Measurements from ENCODE around the gene HLA-C.
"Not testable (repeated sequence)": the region's sequence is repeated elsewhere in the genome, so short reads cannot be mapped to it uniquely, and the experiment has no call there.

Gene HLA-C

DNA sequence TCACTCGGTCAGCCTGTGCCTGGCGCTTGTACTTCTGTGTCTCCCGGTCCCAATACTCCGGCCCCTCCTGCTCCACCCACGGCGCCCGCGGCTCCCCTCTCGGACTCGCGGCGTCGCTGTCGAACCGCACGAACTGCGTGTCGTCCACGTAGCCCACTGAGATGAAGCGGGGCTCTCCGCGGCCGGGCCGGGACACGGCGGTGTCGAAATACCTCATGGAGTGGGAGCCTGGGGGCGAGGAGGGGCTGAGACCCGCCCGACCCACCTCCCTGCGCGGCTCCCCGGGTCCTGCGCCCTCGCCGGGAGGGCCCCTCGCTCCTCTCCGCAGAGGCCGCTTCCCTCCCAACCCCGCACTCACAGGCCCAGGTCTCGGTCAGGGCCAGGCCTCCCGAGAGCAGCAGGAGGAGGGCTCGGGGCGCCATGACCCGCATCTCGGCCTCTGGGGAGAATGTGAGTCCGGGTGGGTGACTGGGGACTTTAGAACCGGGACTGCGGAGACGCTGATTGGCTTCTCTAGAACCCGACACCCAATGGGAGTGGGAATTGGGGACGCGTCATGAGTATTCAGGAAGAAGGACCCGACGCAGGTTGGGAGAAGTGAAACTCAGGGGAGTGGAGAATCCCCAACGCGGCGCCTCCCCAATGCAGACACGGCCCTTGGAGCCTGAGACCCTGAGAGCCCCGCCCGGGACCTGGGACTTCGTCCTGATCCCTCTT lies at the start of gene HLA-C:
Gene HLA-C (minus strand): TSS at position 452 of the 717 bp plus-strand sequence. CDS start 21 bp downstream, at position 431.
- peak; percentile 81 for DNase-seq

DNA sequence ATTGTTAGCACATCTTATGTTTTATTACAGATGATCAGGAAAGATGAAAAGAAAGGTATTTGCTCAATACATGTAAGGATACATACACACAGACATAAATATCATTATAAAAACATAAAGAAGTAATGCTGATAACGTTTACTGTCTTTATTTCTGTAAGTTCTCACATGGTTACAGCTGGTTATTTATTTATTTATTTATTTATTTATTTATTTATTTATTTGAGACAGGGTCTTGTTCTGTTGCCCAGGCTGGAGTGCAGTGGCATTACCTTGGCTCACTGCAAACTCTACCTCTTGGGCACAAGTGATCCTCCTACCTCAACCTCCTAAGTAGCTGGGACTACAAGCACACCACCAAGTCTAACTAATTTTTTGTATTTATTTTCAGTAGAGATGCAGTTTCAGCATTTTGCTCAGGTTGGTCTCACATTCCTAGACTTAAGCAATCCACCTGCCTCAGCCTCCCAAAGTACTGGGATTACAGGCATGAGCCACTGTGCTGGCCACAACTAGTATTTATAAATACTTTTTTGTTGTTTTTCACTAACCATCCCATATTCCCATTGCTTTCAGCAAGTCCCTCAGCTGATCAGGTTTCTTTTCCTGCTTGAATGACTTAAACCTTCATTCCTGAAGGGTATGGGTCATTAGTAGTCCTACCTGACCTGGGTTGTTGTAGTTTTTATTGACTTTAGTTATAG lies 49.3 kb upstream of the HLA-C start:
- DNase-seq = no peak

DNA sequence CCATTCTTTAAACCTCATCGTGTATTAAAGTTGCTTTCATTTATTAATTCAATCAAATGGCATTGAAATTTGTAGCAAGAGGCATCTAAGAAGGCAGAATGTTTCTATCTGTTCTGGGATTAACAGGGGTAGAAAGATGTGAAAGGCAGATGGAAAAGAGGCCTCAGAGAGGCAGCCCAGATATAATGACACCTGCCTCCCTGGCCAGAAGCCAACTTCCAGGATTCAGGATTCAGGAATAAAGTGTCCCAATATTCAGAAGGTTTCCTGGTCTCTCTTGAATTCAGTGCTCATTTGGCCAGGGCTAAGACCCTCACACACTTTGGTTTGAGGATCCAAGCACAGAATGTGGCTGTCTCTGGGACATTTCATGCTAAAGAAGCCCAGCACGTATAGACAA lies 45.1 kb upstream of the HLA-C start:
- DNase-seq = no peak

DNA sequence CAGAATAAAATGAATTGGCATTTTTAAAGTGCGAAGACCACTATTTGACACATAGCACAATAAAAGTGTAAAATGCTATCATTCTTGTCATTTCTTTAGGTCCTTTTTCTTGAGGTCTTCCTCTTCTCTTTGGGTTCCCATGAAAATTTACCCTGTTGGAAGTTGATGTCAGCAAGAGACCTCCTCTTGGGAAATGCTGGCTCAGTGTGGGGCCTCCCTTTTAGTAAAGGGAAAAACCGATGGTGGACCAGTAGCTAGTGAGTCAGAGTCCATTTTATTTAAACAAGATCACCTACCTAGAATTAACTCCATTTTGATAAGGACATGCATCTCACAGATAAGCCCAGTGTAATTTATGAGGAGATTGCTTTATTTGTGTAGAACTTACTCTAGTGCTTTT lies 37.7 kb upstream of the HLA-C start:
- DNase-seq = no peak

DNA sequence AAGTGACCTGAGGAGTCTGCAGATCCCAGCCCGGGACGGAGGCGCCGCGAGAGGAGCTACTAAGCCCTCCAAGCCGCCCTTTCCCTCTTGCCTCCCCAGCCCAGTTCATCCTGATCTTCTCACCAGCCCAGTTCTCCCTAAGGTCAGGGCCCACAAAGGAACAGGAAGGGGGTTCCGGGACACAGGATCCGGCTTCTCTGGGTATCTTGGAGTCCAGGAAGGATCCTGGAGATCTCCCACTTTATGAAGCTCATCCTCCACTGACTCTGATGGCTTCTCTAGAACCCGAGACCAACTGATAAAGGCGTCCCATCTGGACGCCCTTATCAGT lies 36.9 kb upstream of the HLA-C start:
- DNase-seq = no peak

DNA sequence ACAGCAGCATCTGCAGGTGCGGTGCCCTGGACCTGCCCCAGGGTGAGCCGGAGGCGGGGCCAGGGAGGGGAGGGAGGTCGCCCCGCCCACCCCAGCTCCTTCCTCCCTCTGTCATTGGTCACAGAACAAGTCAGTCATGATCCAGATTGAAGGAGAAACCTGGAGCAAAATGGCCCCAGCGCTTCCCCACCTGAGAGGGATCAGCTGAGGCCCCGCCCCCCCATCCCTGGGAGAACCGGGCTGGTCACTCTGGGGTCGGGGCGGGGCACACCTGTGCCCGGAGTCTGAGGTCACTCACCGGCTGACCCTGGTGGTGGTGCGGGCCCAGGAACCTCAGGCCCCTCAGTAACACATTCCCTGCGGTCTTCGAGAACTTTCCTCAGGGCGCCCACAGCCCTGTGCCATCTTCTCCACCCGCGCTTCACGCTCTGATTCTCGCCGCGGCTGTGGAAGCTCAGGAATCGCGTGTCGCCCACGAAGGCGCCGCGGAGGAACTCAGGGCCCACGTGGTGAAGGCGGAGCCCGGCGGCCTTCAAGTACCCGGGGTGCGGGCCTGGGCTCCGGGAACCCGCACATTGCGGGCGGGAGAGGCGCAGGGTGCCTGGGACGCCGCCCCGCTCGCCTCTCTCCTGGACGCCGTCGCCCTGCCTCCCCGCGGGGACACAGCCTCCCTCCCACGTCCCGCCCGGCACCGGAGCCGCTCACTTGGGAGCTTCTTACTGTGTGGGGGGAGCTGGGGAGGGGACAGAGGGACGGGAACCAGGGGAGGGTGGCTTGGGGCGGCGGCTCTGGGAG lies 36.4 kb upstream of the HLA-C start:
- DNase-seq = no peak

DNA sequence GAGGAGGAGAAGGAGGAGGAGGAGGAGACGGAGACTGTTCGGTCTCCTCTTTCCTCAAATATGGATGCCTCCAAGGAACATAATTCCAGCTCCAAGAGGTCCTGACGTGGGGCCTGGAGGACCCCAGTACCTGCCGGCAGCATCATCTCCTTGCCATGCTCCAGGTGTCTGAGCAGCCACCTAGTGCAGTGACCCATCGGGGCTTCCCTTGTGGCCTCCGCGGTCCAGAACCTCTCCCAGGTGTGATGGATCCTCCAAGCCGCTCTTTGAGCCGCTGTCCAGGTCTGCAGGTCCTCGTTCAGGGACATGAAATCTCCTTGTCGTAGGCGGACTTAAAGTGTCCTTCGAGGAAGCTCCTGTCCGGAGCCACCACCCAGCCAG lies 35.8 kb upstream of the HLA-C start:
- no peak for DNase-seq

DNA sequence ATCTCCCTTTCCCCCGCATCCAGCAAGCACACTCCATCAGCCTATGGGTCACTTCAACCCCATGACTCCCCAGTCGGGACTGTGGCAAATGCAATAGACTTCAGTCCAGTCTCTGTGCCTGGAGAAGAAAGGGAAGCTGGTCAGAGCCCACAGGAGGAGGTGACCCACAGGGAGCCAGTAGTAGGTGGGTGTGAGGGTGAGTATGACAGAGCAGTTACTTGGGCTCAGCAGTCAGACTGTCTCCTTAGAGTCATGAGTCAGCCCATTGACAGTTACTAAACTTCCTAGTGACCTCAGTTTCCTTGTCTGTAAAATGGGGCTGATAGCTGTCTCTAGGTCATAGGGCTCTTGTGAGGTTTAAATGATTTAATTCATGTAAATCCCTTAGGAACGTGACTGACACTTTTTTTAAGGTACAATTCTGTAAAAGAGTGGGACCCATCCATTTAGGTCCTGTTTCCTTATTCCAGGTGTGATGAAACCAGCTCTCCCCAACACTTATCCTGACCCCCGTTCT lies 33.9 kb upstream of the HLA-C start:
- no peak for DNase-seq

DNA sequence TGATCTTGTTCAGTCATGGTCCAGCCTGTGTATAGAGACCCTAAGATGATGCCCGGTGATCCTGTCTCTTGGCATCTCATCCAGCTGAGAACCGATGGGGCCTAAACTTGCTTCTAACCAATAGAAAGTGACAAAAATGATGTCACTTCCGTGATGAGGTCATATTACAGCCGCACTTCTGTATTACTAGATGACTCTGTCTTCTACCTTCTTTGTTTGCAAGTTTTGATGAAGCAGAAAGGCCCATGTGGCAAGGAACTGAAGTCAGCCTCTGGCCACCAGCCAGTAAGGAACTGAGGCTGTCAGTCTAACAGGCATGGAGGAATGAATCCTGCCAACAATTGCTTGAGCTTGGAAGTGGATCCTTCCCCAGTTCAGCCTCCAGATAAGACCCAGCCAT lies 32.8 kb upstream of the HLA-C start:
- DNase-seq = no peak

DNA sequence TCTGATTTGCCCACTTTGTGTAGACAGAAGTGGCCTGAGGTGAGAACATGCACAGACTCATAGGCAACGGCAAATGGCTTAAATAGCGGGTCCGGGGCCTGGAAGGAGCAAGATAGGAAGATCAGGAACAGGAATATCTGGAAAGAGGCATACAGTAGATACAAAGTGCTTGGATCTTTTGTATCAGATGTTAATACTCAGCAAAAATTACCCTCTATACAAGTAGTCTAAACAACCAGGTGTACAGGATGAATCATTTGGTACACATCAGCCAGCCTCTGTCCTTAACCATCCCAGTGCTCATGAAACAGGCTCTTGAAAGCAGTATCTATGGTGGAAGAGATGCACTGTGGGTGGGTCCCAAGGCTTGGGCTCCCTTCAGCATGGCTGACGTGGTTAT lies 28.9 kb upstream of the HLA-C start:
- DNase-seq = no peak

DNA sequence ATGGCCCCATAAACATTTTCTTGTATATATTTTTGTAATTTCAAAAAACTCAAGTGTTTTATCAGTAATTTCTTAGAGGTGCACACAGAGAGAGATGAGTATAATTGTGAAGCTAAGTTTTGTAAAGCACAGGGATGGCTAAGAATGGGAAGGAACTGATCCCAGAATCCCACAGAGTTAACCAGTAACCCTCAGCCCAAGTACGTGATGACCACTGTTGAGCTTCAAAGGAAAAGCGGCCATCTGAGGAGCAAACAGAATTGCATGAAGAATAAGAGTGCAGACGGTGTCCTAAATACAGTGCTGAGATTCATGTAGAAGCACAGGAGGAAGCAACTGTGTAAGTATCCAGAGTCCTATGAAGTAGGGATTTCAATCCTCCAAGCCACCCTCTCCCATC lies 28.1 kb upstream of the HLA-C start:
- no peak for DNase-seq

DNA sequence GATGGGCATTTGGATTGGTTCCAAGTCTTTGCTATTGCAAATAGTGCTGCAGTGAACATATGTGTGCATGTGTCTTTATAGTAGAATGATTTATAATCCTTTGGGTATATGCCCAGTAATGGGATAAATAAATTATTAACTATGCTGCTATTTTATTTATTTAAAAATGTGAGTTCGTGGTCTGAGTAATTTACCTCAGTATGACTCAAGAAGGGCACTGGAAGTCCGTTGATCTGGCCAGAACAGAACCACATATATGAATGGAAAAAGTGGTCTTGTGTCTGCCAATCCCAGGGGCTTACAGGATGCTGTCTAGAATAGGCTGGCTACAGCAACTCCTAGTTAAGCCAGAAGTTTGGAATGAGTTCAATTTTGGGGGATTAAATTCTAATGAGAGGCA lies 27.6 kb upstream of the HLA-C start:
- no peak for DNase-seq

DNA sequence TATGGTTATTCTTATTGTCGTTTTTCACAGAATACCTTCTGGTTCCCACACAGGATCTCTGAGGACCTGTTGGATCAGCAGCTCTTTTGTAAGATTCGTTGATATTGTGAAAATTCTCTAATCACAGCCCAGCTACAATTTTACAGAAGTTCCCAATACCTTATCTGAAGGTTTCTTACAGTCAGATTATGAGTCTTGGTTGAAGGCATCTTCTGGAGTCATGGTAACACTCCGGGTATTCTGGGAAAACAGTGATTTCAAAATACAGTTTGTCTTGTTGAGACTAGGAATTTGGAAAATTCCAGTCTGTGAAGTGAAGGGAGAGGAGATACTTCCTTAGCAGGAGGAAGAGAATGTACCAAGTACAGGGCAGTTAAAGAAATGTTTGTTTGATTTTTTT lies 22.2 kb upstream of the HLA-C start:
- no peak for DNase-seq

DNA sequence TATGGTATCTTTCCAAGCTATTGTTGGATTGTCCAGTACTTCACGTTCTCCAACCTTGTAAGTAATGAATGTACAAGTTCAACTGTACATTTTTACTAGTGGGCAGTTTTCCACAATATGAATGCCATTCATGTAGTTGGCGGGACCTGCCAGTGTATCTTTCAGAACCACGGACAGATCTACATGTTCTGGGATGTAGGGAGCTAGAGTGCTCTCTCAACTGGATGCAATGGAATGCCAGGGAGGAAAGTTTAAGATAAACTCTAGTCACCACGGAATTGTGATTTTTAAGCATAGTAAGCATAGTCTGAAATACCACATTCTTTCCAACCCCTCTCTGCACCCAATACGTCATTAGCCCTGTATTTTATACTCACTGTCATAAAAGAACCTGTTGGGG lies 21.5 kb upstream of the HLA-C start:
- no peak for DNase-seq

DNA sequence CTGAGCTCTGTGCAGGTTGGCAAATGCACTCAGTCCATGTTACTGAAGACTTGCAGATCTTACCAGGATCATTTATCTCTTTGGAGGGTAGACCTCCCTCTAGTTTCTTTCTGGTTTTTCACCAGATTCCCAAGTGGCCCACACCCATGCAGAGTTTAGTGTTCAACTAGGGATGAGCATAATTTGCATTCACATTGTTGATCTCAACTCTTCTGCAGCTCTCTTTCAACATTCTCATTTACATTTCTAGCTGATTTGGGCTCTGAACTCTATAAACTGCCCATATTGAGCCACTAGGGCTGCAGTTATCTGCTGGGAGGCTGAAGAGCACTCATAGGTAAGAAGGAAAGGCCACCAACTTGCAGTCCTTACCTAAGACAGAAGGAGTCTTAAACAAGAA lies 17.9 kb upstream of the HLA-C start:
- DNase-seq = no peak

DNA sequence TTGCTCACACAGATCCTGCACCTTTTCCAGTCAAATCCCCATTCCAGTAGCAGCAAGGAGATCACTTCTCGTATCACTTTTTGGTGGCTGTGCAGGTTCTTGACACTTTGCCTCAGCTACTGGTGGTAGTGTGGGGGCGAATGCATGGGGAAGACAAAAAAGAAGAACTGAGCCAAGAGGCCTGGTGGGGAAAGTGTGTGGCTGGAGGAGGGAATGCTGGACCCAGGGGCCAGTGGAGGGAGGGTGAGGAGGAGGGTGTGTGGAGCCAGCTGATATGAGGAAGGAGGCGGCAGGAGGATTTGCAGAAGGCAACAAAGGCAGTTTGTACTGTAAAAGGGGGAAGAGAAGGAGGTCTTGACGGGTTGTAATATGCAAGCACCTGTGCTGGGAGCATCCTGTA lies 15.7 kb upstream of the HLA-C start:
- no peak for DNase-seq

DNA sequence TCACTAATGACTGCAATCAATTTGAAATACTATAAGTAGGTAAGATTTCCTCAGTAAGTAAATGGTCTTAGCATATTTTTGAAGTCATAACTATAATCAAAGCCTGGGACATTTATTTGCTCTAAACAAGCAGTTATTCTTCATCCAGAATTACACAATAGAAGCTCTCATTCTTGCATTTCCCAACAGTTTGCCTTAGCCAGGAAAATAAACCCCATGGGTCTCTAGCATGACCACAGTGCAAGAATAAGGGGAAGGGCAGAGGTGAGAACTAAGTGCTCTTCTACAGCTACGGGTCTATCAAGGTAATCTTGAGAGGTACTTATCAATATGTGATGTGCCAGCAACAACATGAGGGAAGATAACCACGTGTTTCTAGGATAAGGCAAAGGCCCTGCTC lies 14.1 kb upstream of the HLA-C start:
- DNase-seq = no peak

DNA sequence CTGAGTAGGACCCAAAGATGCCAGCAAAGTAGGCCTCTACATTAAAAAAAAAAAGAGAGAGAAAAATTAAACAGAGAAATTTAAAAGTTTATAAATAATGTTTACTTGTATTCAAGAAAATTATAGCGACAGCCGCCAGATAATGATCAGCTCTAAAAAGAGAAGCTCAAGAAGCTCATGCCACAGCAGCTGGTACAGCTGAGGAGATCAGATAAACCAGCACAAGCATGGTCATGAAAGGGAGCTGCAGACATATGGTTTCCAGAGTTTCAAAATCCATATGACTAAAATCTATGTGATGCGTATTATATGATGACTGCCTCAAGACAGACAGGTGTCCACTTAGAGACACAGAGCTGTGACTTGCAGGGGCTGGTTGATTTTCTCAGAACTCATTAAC lies 13.6 kb upstream of the HLA-C start:
- no peak for DNase-seq

DNA sequence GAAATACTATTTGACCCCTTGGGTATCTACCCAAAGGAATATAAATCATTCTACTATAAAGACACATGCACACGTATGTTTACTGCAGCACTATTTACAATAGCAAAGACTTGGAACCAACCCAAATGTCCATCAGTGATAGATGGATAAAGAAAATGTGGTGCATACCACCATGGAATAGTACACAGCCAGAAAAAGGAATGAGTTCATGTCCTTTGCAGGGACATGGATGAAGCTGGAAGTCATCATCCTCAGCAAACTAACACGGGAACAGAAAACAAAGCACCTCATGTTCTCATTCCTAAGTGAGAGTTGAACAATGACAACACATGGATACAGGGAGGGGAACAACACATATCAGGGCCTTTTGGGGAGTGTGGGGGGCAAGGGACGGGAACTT lies 7.8 kb upstream of the HLA-C start:
- not testable (repeated sequence) for DNase-seq

DNA sequence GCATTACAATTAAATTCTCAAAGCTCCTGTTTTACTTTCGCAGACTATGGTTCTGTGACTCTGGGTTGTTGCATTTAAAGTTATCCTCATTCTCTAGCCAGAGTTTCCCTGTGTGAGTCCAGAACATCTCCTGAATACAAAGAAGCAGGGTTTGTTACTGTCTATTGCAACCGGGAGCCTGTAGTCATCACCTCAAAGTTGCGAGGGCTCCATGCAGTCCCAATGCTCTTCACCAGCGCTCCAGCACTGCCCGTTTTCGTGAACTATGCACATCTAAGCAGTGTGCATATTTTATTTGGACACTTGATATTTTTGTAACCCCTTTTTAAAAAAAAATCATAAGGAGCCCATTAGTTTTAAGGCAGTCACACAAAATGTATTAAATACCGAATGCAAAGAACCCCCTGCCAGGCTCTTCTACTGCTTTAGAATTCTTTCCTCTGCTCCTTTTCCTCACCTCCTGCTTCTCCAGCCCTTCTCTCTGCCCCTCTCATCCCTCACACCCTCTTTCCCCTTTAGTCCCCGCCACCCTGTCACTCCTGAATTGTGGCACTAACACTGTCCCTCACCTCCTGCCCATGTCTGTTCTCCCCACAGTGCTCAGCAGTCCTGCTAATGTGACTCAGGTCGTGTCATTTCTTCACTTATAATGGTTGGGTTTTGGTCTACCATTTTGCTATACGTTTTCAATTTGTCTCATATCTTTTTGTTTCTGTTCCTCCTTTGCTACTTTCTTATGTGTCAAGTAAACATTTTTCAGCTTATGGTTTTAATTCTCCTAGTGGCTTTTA lies 1.1 kb upstream of the HLA-C start:
- DNase-seq = no peak

DNA sequence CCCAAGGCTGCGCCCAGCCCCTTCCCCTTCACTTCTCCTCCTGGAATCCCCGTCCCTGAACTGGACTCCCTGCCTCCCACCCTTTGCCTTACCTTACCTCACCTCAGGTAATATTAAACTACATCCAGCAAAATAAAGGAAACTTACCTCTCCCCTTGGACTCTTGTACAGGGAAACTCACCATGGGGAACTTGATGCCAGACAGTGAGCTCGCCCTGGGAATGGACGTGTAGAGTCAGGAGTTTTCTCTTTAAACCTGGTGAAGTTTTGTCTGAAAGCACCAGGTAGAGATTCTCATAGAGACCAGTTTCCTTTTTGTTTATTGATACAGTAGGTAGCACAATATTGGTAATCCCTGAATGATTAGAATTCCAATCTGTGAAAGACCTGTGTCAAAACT lies 544 bp upstream of the HLA-C start:
- no peak for DNase-seq

DNA sequence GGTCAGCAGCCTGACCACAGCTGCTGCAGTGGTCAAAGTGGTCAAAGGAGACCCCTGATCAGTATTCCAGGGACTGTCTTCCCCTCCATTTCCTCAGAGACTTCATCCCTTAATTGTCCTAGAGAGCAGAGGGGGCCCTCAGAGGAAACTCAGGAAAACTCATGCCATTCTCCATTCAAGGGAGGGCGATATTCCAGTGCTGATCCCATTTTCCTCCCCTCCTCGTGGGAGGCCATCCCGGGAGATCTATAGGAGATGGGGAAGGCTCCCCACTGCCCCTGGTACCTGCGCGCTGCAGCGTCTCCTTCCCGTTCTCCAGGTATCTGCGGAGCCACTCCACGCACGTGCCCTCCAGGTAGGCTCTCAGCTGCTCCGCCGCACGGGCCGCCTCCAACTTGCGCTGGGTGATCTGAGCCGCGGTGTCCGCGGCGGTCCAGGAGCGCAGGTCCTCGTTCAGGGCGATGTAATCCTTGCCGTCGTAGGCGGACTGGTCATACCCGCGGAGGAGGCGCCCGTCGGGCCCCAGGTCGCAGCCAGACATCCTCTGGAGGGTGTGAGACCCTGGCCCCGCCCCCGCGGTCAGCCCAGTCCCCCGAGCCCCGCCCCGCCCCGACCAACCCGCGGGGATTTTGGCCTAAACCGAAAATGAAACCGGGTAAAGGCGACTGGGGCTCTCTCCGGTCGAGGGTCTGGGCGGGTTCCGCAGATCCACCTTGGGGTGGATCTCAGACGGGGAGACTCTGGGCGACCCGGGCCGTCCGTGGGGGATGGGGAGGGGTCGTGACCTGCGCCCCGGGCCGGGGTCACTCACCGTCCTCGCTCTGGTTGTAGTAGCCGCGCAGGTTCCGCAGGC lies 878 bp downstream of the HLA-C start:
- DNase-seq = no peak
